Measurements from ENCODE around the gene BABAM2. TPM values are rescaled to one million over a fixed set of nuclear protein-coding genes. Genes with fewer than 3 reads are reported as not detected.

BABAM2 gene
- total RNA-seq, 1 experiment from 2014 or later: 57.6 TPM

DNA sequence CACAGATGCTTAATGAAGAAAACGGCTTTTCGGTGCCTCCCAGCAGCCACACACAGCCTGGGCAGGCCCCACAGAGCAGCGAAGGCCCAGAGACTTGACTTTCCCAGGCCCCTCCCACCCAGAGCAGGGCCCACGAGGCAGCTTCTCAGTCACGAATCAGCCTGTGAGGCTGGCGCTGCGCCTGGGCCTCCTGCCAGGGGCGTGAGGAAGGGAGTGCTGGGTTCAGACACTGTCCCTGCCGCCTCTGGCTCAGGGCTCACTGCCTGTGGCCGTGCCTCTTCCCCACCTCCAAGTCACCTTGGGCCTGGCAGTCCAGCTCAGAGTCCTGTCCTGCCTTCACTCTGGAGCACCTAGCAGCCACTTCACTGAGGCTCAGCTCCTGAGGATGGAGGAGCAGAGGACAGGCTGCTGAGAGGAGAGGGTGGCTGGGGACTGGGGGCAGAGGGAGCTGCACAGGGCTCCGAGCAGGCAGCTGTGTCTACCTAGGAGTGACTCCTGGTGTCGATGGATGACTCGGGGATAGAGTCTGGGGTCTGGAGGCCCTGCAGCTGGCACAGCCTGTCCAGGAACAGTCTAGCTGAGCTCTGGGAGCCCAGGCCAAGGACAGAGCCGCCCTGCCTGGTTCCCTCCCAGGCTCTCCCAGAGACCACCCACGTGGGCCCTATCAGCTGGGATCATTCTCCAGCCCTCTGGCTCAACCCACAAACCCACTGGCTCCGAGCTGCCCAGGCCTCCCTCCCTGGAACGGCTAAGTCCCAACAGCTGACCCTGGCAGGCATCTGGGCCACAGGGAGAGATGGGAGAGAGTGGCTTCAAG lies 465.8 kb downstream of the BABAM2 start:
- Mint-ChIP-seq H3K9me3 (ENCODE audit: unreplicated experiment) (no peaks in the 10 kb centered on the region), H3K36me3 (ENCODE audit: insufficient read depth, unreplicated experiment) (peaks cover 6% of the 10 kb centered on the region), H3K4me1 (ENCODE audit: insufficient read depth, unreplicated experiment) (peaks cover 22% of the 10 kb centered on the region), H3K4me3 (ENCODE audit: unreplicated experiment) (no peak overlapping the region), H3K27me3 (ENCODE audit: insufficient read depth, unreplicated experiment) (no peaks in the 10 kb centered on the region), H3K27ac (ENCODE audit: low read depth, unreplicated experiment) (peak overlapping the region; percentile 73)
- POLR2A ChIA-PET: interaction anchor here (0.6 to 4.0 kb wide), 17 partner anchors 13 to 861 kb away, joined by 3 to 27 read pairs (median 4); partner anchors contain the start of genes FNDC4 and FOSL2
- peak; percentile 84 for DNase-seq (ENCODE audit: unreplicated experiment)
- CTCF ChIA-PET: interaction anchor here (0.6 to 1.6 kb wide), 5 partner anchors 14 to 201 kb away, joined by 3 to 4 read pairs (median 3); no protein-coding TSS in a partner anchor
- intact Hi-C loops (cut with micrococcal nuclease): no loop called here
- TF ChIP-seq, protein P1, sequence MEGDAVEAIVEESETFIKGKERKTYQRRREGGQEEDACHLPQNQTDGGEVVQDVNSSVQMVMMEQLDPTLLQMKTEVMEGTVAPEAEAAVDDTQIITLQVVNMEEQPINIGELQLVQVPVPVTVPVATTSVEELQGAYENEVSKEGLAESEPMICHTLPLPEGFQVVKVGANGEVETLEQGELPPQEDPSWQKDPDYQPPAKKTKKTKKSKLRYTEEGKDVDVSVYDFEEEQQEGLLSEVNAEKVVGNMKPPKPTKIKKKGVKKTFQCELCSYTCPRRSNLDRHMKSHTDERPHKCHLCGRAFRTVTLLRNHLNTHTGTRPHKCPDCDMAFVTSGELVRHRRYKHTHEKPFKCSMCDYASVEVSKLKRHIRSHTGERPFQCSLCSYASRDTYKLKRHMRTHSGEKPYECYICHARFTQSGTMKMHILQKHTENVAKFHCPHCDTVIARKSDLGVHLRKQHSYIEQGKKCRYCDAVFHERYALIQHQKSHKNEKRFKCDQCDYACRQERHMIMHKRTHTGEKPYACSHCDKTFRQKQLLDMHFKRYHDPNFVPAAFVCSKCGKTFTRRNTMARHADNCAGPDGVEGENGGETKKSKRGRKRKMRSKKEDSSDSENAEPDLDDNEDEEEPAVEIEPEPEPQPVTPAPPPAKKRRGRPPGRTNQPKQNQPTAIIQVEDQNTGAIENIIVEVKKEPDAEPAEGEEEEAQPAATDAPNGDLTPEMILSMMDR (IDR thresholded peaks at IDR 0.05; ENCODE audit: unreplicated experiment): no peak
- BruUV-seq (replicated peaks): no TSS peak

DNA sequence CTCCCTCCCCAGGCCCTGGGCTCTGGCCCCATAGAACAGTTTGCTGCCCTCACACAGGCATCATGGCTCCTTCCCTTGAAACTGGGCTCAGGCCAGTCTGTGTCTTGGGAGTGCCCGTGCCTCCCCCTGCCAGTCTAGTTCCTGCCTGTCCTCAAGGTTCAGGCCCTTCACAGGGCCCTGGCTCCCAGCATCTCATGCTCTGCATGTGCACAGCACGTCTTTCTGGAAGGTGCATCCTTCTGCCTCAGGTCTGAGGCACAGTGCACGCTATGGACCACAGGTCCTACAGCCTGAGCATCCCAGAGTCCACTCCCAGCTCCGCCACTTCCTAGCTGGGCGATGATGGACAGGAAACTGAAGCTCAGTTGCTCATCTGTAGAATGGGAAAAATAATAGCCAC lies 466.5 kb downstream of the BABAM2 start:
- no TSS peak for BruUV-seq (replicated peaks)
- Mint-ChIP-seq H3K4me1 (ENCODE audit: insufficient read depth, unreplicated experiment) (peaks cover 22% of the 10 kb centered on the region), H3K27ac (ENCODE audit: low read depth, unreplicated experiment) (no peak overlapping the region), H3K9me3 (ENCODE audit: unreplicated experiment) (no peaks in the 10 kb centered on the region), H3K4me3 (ENCODE audit: unreplicated experiment) (no peak overlapping the region), H3K36me3 (ENCODE audit: insufficient read depth, unreplicated experiment) (peaks cover 6% of the 10 kb centered on the region), H3K27me3 (ENCODE audit: insufficient read depth, unreplicated experiment) (no peaks in the 10 kb centered on the region)
- intact Hi-C loops (cut with micrococcal nuclease): no loop called here
- CTCF ChIA-PET: interaction anchor here (0.6 kb wide), 1 partner anchor 29 kb away, joined by 3 read pairs; no protein-coding TSS in a partner anchor
- no peak for DNase-seq (ENCODE audit: unreplicated experiment)
- POLR2A ChIA-PET: interaction anchor here (0.9 to 4.0 kb wide), 6 partner anchors 19 to 62 kb away, joined by 3 to 27 read pairs (median 4); partner anchors contain the start of gene FOSL2
- TF ChIP-seq, protein P1 (IDR thresholded peaks at IDR 0.05; ENCODE audit: unreplicated experiment): no peak

DNA sequence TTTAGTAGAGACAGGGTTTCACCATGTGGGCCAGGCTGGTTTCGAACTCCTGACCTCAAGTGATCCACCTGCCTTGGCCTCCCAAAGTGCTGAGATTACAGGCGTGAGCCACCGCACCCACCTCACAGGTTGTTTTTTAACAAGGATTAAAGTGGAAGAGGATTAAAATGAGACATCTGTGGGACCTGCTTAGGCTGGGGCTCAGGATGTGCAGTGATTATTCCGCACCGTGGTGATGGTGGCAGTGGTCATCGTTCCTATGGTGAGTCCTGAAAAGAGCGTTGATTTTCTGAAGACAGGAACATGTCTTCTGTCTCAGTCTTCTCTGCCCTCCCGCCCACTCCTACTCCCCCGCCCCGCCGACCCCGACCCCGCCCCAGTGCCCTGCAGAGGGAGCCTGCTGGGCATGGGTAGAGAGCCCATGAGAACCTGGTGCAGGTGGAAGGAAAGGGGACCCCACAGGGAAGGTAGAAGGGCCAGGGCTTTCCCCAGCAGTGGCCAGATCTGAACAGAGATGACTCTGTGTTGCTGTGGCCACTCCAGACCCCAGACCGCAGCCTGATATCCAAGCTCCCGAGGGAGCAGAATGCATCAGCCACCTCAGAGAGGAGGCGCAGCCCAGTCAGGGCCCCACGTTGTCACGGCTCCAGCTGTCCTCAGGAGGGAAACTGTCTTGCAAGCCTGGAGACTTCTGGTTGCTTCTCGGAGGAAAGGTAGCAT lies 467.6 kb downstream of the BABAM2 start:
- BruUV-seq (replicated peaks): no TSS peak
- no peaks in the 10 kb centered on the region for H3K27me3 Mint-ChIP-seq (ENCODE audit: insufficient read depth, unreplicated experiment)
- H3K36me3 Mint-ChIP-seq (ENCODE audit: insufficient read depth, unreplicated experiment): peaks cover 6% of the 10 kb centered on the region
- TF ChIP-seq, protein P1 (IDR thresholded peaks at IDR 0.05; ENCODE audit: unreplicated experiment): no peak
- no peak overlapping the region for H3K27ac Mint-ChIP-seq (ENCODE audit: low read depth, unreplicated experiment)
- H3K4me1 Mint-ChIP-seq (ENCODE audit: insufficient read depth, unreplicated experiment): peaks cover 22% of the 10 kb centered on the region
- no peaks in the 10 kb centered on the region for H3K9me3 Mint-ChIP-seq (ENCODE audit: unreplicated experiment)
- ChIA-PET POLR2A (no interaction called here), CTCF (no interaction called here)
- intact Hi-C loops (cut with micrococcal nuclease): no loop called here
- DNase-seq (ENCODE audit: unreplicated experiment): no peak
- no peak overlapping the region for H3K4me3 Mint-ChIP-seq (ENCODE audit: unreplicated experiment)

DNA sequence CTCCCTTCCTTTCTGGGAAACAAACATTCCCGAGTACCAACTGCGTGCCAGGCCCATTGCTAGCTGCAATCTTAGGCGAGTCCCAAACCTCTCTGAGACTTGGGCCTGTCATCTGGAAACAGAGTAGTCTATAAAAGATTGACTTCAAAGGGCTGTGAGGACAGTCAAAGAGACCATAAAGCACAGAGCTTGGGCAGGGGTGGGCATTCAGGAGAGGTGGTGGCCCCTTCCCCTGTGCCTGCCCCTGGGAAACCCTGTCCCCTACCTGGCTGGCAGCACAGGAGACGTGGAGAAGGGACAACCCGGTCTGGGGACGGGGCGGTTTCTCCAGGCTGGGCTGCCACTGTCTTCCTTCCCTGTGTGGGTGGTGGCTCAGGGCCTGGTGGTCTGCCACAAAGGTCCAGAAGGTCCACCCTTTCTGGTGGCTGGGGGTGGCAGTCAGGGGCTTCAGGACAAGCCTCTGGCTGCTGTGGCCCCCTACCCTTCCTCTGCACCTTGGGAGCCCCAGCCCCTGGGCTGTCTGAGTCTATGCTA lies 468.2 kb downstream of the BABAM2 start:
- Mint-ChIP-seq H3K27me3 (ENCODE audit: insufficient read depth, unreplicated experiment) (no peaks in the 10 kb centered on the region), H3K4me1 (ENCODE audit: insufficient read depth, unreplicated experiment) (peaks cover 22% of the 10 kb centered on the region), H3K27ac (ENCODE audit: low read depth, unreplicated experiment) (peak overlapping the region; percentile 47), H3K4me3 (ENCODE audit: unreplicated experiment) (no peak overlapping the region), H3K9me3 (ENCODE audit: unreplicated experiment) (no peaks in the 10 kb centered on the region), H3K36me3 (ENCODE audit: insufficient read depth, unreplicated experiment) (peaks cover 6% of the 10 kb centered on the region)
- TF ChIP-seq, protein P1 (IDR thresholded peaks at IDR 0.05; ENCODE audit: unreplicated experiment): no peak
- no TSS peak for BruUV-seq (replicated peaks)
- POLR2A ChIA-PET: interaction anchor here (3.5 kb wide), 1 partner anchor 19 kb away, joined by 17 read pairs; no protein-coding TSS in a partner anchor
- intact Hi-C loops (cut with micrococcal nuclease): no loop called here
- CTCF ChIA-PET: no interaction called here
- DNase-seq (ENCODE audit: unreplicated experiment): no peak

Data from MCF 10A (cell line).